GM12878 (cell line): ENCODE data around the gene PDE6G. TPM values are rescaled to one million over a fixed set of nuclear protein-coding genes. Genes with fewer than 3 reads are reported as not detected.

Experiments
- ATAC-seq: fragments of 200-7000 bp; cut with Tn5 transposase; 3 replicates; pipeline ENCODE4 v1.9.1; 2020; ENCODE audit warnings: mild to moderate bottlenecking, moderate library complexity
- BruUV-seq: library from RNA; stranded (reverse); fragments of 400-500 nt; replicated peaks from 2 replicates; lab custom pipeline; 2021; lab: Mats Ljungman, UMichigan
- CTCF ChIA-PET: fragments of 300-600 bp; sonication (Branson Sonifier 250); formaldehyde crosslinking; extraction: SDS; loops from one replicate; lab custom pipeline; 2021; ENCODE audit warnings: inconsistent platforms; lab: Yijun Ruan, JAX
- POLR2A ChIA-PET: fragments of 350-600 bp; formaldehyde crosslinking; extraction: SDS; loops from one replicate; lab custom pipeline; 2021; ENCODE audit warnings: inconsistent platforms; lab: Charles Lee
- RAD21 ChIA-PET: fragments of 300-600 bp; sonication (Branson Sonifier 250); formaldehyde crosslinking; loops from one replicate; lab custom pipeline; 2023; ENCODE audit warnings: antibody characterized with exemption; ENCODE audit not compliant: unreplicated experiment; lab: Charles Lee
- SMC1A ChIA-PET: fragments of 300-600 bp; sonication (Branson Sonifier 250); formaldehyde crosslinking; loops from one replicate; lab custom pipeline; 2023; ENCODE audit not compliant: unreplicated experiment, uncharacterized antibody; lab: Charles Lee
- DNase-seq: peaks from one replicate; pipeline ENCODE4 v3.0.0-alpha.2; 2011; ENCODE audit warnings: low read depth, low spot score
- FAIRE-seq: peaks from 3 replicates; lab custom pipeline; 2011; peaks lifted over from hg19 to GRCh38; lab: Jason Lieb, UNC
- H2AFZ ChIP-seq: 2 replicates; pipeline ENCODE4 v1.6.0; 2011; ENCODE audit warnings: low read depth, low read length, control low read depth; ENCODE audit not compliant: control insufficient read depth
- H3K27ac ChIP-seq: 2 replicates; pipeline ENCODE4 v1.5.1; 2011; ENCODE audit warnings: control low read depth; ENCODE audit not compliant: control insufficient read depth, insufficient read depth
- H3K27me3 ChIP-seq, 2 experiments: replicated peaks in 1 of 2; 2 replicates each; pipeline versions ENCODE4 v1.6.0 to v1.6.1; 2011; ENCODE audit warnings: low read length in 1 of 2; ENCODE audit not compliant: control insufficient read depth in 2 of 2, insufficient read depth in 2 of 2
- H3K36me3 ChIP-seq, 2 experiments: 2 replicates each; pipeline ENCODE4 v1.5.1; 2011; ENCODE audit warnings: low read length in 1 of 2; ENCODE audit not compliant: control insufficient read depth in 2 of 2, insufficient read depth in 2 of 2
- H3K4me1 ChIP-seq: 2 replicates; pipeline ENCODE4 v1.6.1; 2011; ENCODE audit warnings: mild to moderate bottlenecking, low read length, moderate library complexity, mixed read lengths; ENCODE audit not compliant: control insufficient read depth, insufficient read depth
- H3K4me2 ChIP-seq: 2 replicates; pipeline ENCODE4 v1.6.0; 2011; ENCODE audit warnings: control low read depth; ENCODE audit not compliant: control insufficient read depth, insufficient read depth
- H3K4me3 ChIP-seq: fragments of 200-600 bp; sonication (generic); 2 replicates; pipeline ENCODE4 v1.5.1; 2016
- H3K79me2 ChIP-seq: 2 replicates; pipeline ENCODE4 v1.6.0; 2011; ENCODE audit warnings: low read length; ENCODE audit not compliant: control insufficient read depth, insufficient read depth
- H3K9ac ChIP-seq: 2 replicates; pipeline ENCODE4 v1.8.0; 2011; ENCODE audit warnings: low read length, control low read depth, mixed read lengths; ENCODE audit not compliant: control insufficient read depth, insufficient read depth
- H3K9me3 ChIP-seq: replicated peaks from 3 replicates; pipeline ENCODE4 v1.5.1; 2011; ENCODE audit warnings: mild to moderate bottlenecking, low read length; ENCODE audit not compliant: control insufficient read depth, insufficient read depth
- H4K20me1 ChIP-seq: 2 replicates; pipeline ENCODE4 v1.6.0; 2011; ENCODE audit not compliant: control insufficient read depth, insufficient read depth
- CHD1 ChIP-seq: IDR thresholded peaks from 2 replicates; pipeline ENCODE4 v1.6.1; 2012; ENCODE audit warnings: low read depth, low read length, improper control_type of control experiment
- DPF2 ChIP-seq: fragments of 450-650 bp; IDR thresholded peaks from 2 replicates; pipeline ENCODE4 v1.6.1; 2017; ENCODE audit warnings: mild to moderate bottlenecking
- EGR1 ChIP-seq, 2 experiments: IDR thresholded peaks; 1 replicate in 1 of 2; 2 replicates in 1 of 2; pipeline ENCODE4 v1.6.1; 2011 to 2012; ENCODE audit warnings: low read depth in 2 of 2, low read length in 2 of 2, borderline replicate concordance in 1 of 2, mild to moderate bottlenecking in 1 of 2, moderate library complexity in 1 of 2
- FOXK2 ChIP-seq: fragments of 450-650 bp; IDR thresholded peaks from 2 replicates; pipeline ENCODE4 v1.6.1; 2017; ENCODE audit warnings: mild to moderate bottlenecking, moderate library complexity
- FOXM1 ChIP-seq: IDR thresholded peaks from 2 replicates; pipeline ENCODE4 v1.6.1; 2012; ENCODE audit warnings: low read depth, mild to moderate bottlenecking, inconsistent platforms, low read length, moderate library complexity
- GABPA ChIP-seq: IDR thresholded peaks from 2 replicates; pipeline ENCODE4 v1.6.1; 2014; ENCODE audit warnings: antibody characterized with exemption, low read depth, mild to moderate bottlenecking, inconsistent platforms
- LARP7 ChIP-seq: fragments of 450-650 bp; IDR thresholded peaks from 2 replicates; pipeline ENCODE4 v1.6.1; 2017; ENCODE audit warnings: mild to moderate bottlenecking
- NKRF ChIP-seq: fragments of 450-650 bp; conservative IDR thresholded peaks from 2 replicates; pipeline ENCODE4 v1.6.1; 2017; ENCODE audit warnings: mild to moderate bottlenecking, moderate library complexity
- RCOR1 ChIP-seq: conservative IDR thresholded peaks from 2 replicates; pipeline ENCODE4 v1.6.1; 2012; ENCODE audit warnings: low read depth, low read length, improper control_type of control experiment
- SMAD1 ChIP-seq: fragments of 450-650 bp; IDR thresholded peaks from 2 replicates; pipeline ENCODE4 v1.6.1; 2018; ENCODE audit warnings: mild to moderate bottlenecking, low read depth; ENCODE audit not compliant: partially characterized antibody
- SP1 ChIP-seq: IDR thresholded peaks from one replicate; pipeline ENCODE4 v1.6.1; 2011; ENCODE audit warnings: low read depth, low read length
- SPI1 ChIP-seq: IDR thresholded peaks from 2 replicates; pipeline ENCODE4 v1.6.1; 2011; ENCODE audit warnings: low read depth, mild to moderate bottlenecking, low read length, moderate library complexity, borderline replicate concordance; ENCODE audit not compliant: insufficient read depth
- WGBS: methylation state at CpG from one replicate; pipeline ENCODE4 v1.1.6; 2016; ENCODE audit warnings: low lambda C conversion rate; ENCODE audit not compliant: insufficient replicate concordance, insufficient coverage; ENCODE audit errors: missing lambda C conversion rate; 5-methylcytosine and 5-hydroxymethylcytosine counted together
- in situ Hi-C: fragments of 300-500 bp; cut with MboI; formaldehyde crosslinking; loops from 9 replicates; pipeline ENCODE4 v1.14.3; 2018; ENCODE audit warnings: mixed read lengths
- intact Hi-C: fragments of 100-400 bp; cut with micrococcal nuclease; formaldehyde crosslinking; loops from one replicate; pipeline ENCODE4 v1.14.2; 2022; ENCODE audit not compliant: unreplicated experiment
- polyA plus RNA-seq, 11 experiments: library from polyadenylated mRNA; depleted of rRNA in 4 of 11; unstranded in 6 of 11; stranded (reverse) in 5 of 11; fragments of >200 nt; fragmentation: Nextera tagmentation in 4 of 11; fragmentation: Illumina TruSeq in 1 of 11; extraction: Ambion mirVana in 4 of 11; extraction: Trizol in 1 of 11; gene quantifications; 1 replicate in 1 of 11; 2 replicates in 10 of 11; pipeline versions ENCODE4 v1.2.1 to v1.2.3, GENCODE V29; 2011 to 2016; ENCODE audit warnings: inconsistent platforms in 2 of 11, missing spikeins in 2 of 11, low read depth in 1 of 11
- total RNA-seq, 4 experiments: library from RNA; depleted of rRNA in 3 of 4; stranded (reverse); fragments of >200 nt in 3 of 4; fragmentation: Illumina TruSeq in 1 of 4; extraction: Trizol in 1 of 4; gene quantifications; 2 replicates each; pipeline versions ENCODE4 v1.2.1 to v1.2.3, GENCODE V29; 2013 to 2021
- TF ChIP-seq, protein P1 (sequence below): fragments of 450-650 bp; IDR thresholded peaks from 2 replicates; pipeline ENCODE4 v1.6.1; 2016; ENCODE audit warnings: mild to moderate bottlenecking
- TF ChIP-seq, protein P2 (sequence below): fragments of 450-650 bp; IDR thresholded peaks from 2 replicates; pipeline ENCODE4 v1.6.1; 2018; ENCODE audit warnings: mild to moderate bottlenecking, low read depth, moderate library complexity; ENCODE audit not compliant: partially characterized antibody

The PDE6G gene
- total and polyA plus RNA-seq, 10 of the 15 experiments (the other 5 are each of a cell fraction or from before 2014, with no cell fraction given): 0.55 to 12.1 (median 4.3) TPM

DNA sequence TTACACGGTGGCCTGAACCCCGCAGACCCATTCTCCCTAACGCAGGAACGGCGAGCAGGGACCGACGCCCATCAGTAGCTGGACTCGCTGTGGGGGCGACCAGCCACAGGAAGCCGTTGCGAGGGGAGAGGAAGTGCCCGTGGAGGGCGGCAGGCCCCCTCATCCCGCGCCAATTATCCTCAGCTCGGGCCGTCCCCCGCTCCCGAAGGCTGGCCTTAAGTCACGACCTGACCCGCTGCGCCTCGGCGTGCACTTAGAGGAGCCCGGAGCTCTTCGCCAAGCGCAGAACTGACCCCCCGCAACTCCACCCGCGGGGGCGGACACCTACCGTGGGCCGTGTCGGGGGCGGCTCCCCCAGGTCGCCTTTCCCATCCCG lies 26.9 kb upstream of the PDE6G start:
- DNase-seq: no peak
- TF ChIP-seq RCOR1 (no peak), EGR1 (IDR thresholded peaks at IDR 0.05; ENCODE audit: borderline replicate concordance in 1 of 2, low read depth in 2 of 2, low read length in 2 of 2) (peak in 1 of 2 experiments; percentile 62; a peak in 1 of 3 replicates), FOXK2 (no peak), SP1 (no peak), SMAD1 (no peak), FOXM1 (no peak), NKRF (peak; percentile 52; the same call in 1 of the 2 replicates), GABPA (0 out of 2 replicates have a peak, but pooled peaks have one; percentile 17), SPI1 (peak; percentile 54; the same call in 1 of the 2 replicates), CHD1 (no peak), DPF2 (peak; percentile 30), LARP7 (peak; percentile 67; the same call in 1 of the 2 replicates)
- TF ChIP-seq, protein P1, sequence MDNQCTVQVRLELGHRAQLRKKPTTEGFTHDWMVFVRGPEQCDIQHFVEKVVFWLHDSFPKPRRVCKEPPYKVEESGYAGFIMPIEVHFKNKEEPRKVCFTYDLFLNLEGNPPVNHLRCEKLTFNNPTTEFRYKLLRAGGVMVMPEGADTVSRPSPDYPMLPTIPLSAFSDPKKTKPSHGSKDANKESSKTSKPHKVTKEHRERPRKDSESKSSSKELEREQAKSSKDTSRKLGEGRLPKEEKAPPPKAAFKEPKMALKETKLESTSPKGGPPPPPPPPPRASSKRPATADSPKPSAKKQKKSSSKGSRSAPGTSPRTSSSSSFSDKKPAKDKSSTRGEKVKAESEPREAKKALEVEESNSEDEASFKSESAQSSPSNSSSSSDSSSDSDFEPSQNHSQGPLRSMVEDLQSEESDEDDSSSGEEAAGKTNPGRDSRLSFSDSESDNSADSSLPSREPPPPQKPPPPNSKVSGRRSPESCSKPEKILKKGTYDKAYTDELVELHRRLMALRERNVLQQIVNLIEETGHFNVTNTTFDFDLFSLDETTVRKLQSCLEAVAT: no peak; the same call in 1 of the 2 replicates
- TF ChIP-seq, protein P2, sequence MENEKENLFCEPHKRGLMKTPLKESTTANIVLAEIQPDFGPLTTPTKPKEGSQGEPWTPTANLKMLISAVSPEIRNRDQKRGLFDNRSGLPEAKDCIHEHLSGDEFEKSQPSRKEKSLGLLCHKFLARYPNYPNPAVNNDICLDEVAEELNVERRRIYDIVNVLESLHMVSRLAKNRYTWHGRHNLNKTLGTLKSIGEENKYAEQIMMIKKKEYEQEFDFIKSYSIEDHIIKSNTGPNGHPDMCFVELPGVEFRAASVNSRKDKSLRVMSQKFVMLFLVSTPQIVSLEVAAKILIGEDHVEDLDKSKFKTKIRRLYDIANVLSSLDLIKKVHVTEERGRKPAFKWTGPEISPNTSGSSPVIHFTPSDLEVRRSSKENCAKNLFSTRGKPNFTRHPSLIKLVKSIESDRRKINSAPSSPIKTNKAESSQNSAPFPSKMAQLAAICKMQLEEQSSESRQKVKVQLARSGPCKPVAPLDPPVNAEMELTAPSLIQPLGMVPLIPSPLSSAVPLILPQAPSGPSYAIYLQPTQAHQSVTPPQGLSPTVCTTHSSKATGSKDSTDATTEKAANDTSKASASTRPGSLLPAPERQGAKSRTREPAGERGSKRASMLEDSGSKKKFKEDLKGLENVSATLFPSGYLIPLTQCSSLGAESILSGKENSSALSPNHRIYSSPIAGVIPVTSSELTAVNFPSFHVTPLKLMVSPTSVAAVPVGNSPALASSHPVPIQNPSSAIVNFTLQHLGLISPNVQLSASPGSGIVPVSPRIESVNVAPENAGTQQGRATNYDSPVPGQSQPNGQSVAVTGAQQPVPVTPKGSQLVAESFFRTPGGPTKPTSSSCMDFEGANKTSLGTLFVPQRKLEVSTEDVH: no peak

More for the DNA sequence above, 26.9 kb upstream of the PDE6G start:
- in situ Hi-C loops (no loop called here), intact Hi-C loops (loop anchor here (2.0 kb wide), 1 partner anchor 20 kb away; the partner anchor contains the start of gene MRPL12)
- H3K9ac ChIP-seq: peak overlapping the region; percentile 74
- SMC1A ChIA-PET: interaction anchor here (1.1 kb wide), 1 partner anchor 30 kb away, joined by 3 read pairs; no protein-coding TSS in a partner anchor
- no peaks in the 10 kb centered on the region for H3K9me3 ChIP-seq
- peak overlapping the region; percentile 8 for H2AFZ ChIP-seq
- no peaks in the 10 kb centered on the region for H3K27me3 ChIP-seq
- peaks cover 11% of the 10 kb centered on the region for H3K4me1 ChIP-seq
- RAD21 ChIA-PET: interaction anchor here (0.7 to 1.9 kb wide), 6 partner anchors 17 to 244 kb away, joined by 3 to 6 read pairs (median 4); partner anchors contain the start of gene MRPL12
- peak overlapping the region; percentile 75 for H3K4me3 ChIP-seq
- H3K79me2 ChIP-seq: peaks cover 38% of the 10 kb centered on the region
- ATAC-seq (peak; percentile 38), FAIRE-seq (no peak)
- BruUV-seq: no TSS peak
- peaks cover 0 to 10% of the 10 kb centered on the region in 2 experiments; a peak in 3 of 4 replicates for H3K36me3 ChIP-seq
- CTCF ChIA-PET: interaction anchor here (0.8 to 1.5 kb wide), 6 partner anchors 8 to 151 kb away, joined by 3 to 5 read pairs (median 4); no protein-coding TSS in a partner anchor
- peaks cover 8% of the 10 kb centered on the region; the same call in 1 of the 2 replicates for H4K20me1 ChIP-seq
- peak overlapping the region; percentile 72 for H3K4me2 ChIP-seq
- under 1% methylated on average over 31 of the region's 37 CpGs for WGBS
- H3K27ac ChIP-seq: peak overlapping the region; percentile 36; the same call in 1 of the 2 replicates
- POLR2A ChIA-PET: interaction anchor here (0.5 to 4.0 kb wide), 8 partner anchors 16 to 132 kb away, joined by 3 to 32 read pairs (median 3); partner anchors contain the start of genes CCDC137 and MRPL12
